HG02885 (cell line): ENCODE results near the gene WDR36.
A peak's percentile ranks its signal among the peaks of the same experiment; 100 is the strongest.

Experiments used
- ATAC-seq: cut with Tn5 transposase; IDR thresholded peaks from one replicate; pipeline ENCODE4 v1.9.1; 2021; ENCODE audit warnings: mild to moderate bottlenecking; ENCODE audit not compliant: unreplicated experiment, poor library complexity

WDR36 gene

DNA sequence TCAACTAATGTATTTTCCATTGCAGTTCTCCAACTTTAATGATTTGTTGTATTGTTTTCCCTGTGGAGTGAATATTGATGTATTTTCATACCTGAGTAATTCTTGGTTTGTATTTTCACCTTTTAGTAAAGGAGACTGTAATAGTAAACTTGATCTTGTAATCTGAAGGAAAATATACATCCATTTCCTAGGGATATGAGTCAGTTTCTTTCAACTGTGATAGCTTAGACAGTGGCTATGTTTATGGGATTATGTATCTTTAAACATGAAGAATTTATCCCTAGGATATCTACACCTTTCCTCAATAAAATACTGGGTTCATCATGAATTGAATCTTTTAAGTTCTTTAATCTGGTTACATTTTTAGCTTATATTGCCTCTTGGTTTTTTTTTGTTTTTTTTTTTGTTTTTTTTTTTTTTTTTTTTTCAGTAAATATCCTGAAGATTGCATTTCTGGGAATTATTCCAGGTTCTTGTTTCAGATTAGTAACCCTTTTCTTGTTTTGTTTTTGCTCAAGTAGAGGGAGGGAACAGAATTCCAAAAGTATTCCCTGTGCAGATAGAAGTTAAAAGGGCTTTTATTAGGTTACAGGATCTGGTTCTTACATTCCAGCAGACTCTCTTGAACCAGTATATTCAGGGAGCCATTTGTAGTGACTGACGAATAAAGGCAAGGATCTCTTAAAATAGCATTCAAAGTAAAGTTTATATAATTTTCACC lies 7.1 kb downstream of the WDR36 start:
- no peak for ATAC-seq

DNA sequence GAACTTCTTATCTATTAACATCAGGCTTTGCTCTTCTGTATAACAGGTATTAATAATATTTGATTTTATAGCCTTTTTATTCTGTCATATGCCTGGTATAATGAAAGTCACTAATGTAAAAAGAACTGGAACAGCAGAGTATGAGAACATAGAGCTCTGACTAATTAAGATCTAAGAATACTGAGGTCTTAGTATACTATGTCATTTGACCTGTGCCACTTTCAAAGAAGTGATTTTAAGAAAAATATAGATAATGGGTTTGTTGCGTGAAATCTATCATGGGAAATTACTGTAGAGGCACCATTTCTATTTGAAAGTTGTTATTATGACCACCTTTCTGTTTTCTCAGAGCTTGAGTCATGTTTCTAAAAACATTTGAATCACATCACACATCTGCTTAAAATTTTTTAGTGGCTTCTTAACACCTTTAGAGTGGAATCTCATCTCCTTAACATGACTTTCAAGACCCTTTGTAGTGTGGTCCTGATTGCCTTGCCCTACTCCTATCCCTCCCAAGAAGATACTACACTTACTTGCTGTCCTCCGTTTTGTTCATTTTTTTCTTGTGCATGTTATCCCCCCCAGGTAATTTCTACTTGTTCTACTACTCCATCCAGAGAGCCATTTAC lies 14.3 kb downstream of the WDR36 start:
- ATAC-seq = no peak

DNA sequence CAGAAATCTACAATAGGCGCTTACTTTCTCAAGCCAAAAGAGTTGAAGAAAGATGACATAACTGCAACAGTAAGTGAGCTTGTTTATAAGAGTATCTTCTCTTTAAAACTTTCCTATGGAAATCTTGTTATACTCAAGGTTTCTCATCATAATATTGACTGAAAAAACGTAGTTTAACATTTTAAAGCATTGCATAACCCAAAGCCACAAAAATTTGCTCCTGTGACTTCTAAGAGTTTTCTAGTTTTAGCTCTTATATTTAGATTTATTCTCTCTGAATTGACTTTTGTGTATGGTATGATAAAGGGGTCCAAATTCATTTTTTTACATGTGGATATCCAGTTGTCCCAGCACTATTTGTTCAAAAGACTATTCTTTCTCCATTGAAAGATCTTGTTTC lies 15.2 kb downstream of the WDR36 start:
- no peak for ATAC-seq

DNA sequence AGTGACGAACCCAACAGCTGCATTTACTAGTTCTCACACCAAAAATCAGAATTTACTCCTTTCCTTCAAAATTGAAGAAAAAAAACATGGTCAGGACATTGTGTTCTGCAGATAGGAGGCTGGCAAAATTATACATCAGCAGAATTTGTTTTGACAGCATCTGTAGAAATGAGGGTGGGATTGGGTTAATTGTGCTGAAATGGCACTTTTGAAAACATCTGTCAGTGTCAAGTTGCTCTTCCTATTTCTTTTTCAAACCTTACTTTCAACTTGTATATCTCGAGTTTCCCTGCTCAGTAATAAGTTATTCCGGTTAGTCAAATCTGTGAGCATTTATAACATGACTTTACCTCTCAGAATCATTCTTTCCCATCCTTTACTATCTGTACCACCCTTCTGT lies 19.8 kb downstream of the WDR36 start:
- ATAC-seq = no peak

DNA sequence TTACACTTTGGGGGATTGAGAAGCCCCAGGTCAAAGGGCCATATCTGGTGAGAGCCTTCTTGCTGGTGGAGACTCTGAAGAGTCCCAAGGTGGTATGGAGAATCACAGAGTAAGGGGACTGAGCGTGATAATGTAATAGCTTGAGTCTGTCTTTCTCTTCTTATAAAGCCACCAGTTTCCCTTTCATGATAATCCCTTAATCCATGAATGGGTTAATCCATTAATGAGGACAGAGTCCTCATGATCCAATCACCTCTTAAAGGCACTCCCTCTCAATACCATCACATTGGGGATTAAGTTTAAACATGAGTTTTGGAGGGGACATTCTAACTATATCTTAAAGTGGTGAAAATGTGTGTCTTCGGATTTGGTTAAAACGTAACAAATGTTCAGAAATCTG lies 21.5 kb downstream of the WDR36 start:
- no peak for ATAC-seq

DNA sequence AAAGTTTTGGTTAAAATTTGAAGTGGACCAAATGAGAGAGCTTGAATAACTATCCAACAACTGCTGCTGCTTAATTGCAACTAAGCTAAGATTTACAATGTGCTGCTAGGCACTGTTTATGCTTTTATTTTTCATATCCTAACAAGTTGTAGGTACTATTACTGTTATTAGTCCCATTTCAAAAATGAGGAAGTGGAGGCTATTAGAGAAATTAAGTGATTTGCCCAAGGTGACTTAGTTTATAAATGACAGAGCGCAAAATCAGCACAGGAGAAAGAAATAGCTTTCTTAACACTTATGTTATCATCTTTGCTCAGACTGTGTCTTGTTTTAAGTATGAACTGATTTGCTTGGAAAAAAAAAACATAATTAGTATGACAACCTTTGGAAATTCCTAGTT lies 23.1 kb downstream of the WDR36 start:
- ATAC-seq = no peak

DNA sequence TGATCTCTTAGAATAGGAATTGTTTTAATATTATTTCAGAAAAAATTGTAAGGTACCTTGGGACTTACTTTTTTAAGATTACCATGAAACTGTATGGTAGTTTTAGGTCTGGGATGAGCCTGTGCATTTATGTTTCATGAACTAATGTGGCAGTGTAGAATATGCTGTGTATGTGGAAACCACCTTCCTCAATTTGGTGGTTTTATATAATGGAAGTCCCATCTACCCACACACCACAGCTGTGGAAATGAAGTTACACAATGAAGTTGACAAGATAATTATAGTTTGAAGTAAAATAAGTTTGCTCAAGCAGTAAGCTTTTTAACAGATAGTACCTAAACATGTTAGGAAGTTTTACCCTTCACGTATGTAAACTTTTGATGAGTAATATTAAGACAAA lies 24.4 kb downstream of the WDR36 start:
- ATAC-seq = peak; percentile 47

DNA sequence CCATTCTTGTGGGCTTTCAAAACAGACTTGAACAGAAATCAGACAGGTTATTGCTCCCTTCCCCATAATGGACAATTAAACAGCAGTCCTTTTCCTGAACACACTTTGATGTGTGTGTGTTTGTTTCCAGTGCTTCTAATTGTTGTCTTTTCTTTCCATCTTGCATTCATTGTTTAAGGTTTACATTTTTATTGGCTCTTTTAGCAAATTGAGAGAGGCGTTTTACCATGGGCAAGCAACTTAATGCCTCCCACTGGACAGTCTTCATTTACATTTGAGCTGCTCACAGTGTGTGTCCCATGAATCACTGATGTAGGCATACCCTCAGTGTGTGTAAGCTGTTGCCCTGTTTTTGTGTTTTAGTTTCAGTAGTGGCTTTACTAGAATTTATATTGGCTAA lies 25.0 kb downstream of the WDR36 start:
- no peak for ATAC-seq

DNA sequence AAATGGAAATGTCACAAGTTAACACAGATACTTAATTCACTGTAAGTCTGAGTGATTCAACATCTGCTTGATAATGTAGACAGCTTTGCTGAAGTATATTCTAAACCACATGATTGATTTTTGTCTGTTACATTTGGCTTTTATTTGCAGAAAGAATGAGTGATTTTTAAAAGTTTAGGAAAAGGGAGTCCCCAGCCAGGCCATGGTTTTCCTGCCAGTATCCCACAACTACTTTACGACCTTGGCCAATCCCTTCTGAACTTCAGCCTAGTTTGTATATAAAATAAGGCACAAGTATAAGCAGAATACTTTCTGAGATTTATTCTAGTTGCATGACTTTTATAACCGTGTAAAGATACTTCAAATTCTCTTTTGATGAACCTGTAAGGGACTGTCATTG lies 27.1 kb downstream of the WDR36 start:
- ATAC-seq = no peak

DNA sequence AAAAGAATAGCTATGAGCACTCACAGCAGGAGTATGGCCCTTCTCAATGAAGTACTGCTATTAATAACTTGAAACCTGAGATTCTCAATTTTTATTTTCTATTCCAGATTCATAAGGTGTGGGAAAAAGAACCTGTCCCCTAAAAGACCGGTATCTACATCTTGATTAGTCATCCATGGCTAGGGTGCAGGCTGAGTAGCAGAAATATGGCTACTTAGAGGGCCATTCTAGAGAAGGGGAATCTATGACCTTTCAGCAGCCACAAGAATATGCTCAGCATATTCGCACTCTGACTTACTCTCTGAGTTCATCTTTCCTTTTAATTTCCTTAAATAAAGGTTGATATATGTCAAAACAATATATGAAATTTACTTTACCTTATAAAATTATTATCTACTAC lies 27.7 kb downstream of the WDR36 start:
- ATAC-seq = peak; percentile 44

DNA sequence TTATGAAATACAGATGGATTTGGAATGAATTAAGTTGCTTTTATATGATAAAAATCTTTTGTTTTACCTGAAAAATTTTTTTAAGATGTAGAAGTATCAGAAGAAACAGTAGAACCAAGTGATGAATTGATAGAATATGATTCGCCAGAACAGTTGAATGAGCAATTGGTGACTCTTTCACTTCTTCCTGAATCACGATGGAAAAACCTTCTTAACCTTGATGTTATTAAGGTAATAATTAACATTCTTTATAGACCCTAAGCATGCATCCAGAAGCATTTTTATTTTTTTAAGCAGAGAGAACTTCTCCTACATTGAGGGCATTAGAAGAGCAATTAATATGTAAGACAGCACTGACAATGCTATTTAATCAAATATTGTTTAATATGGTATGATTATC lies 28.8 kb downstream of the WDR36 start:
- no peak for ATAC-seq

DNA sequence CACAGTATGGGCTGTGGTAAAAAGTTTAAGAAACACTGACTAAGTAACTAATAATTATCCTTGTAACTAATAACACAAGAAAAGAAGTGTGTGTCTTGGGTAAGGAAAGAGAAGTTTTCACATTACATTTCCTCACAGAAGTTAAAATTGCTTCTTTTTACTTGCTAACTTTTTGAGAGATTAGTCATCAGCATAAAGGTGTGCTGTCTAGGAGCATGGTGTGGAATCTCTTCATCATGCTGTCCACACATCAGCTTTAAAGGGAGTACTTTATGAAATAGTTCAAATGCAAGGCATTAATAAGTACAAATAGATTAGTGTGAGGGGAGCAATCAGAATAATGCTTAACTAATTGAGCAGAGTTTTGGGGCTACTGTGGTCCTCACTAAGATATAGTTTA lies 29.8 kb downstream of the WDR36 start:
- no peak for ATAC-seq

DNA sequence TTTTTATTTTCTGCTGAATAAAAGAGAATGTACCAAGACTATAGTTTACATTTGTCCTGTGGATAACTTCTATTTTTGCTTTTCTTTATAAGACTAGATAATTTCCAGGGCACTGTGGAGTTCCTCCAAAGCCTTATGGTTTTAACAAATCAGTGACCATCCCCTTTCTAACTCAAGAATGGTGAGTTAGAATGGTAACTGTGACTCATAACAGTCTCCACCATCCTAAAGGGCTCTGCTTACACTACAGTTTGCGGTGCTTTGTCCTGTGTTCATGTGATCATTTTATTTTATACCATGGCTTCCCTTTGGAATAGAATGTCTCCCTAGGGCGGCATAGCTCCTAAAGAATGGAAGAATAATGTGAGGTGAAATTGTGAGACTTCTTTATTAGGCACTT lies 30.2 kb downstream of the WDR36 start:
- peak; percentile 73 for ATAC-seq

DNA sequence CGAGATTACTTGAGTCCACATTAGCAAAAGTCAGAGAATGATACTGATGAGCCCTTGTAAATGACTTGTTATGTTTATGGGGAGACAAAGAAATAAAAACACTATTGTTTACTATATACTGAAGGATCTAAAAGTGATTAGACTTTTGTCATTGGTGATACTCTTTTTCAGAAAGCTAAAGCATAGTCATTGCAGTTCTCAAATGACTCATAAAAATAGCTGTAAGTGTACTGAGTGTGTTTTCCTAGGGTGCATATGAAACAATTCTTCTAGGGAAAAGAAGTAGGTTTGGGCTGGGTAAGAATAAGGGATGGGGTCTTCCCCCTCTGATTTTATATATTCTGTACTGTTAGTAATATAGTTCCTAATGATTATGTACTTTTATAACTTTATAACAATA lies 32.6 kb downstream of the WDR36 start:
- no peak for ATAC-seq

DNA sequence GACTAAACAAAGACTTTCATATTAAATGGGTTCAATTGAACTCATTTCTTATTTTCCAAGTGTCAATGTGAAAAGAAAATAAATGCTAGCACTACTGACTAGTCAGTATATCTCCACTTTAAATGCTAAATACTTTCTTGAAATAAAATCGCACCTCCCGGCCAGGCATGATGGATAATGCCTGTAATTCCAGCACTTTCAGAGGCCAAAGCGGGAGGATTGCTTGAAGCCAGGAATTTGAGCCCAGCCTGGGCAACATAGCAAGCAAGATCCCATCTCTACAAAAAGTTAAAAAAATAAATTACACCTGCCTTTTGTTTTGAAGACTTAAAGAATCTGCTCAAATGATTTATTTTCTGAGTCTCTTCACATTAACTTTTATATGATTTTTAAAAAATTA lies 34.7 kb downstream of the WDR36 start:
- ATAC-seq = no peak

DNA sequence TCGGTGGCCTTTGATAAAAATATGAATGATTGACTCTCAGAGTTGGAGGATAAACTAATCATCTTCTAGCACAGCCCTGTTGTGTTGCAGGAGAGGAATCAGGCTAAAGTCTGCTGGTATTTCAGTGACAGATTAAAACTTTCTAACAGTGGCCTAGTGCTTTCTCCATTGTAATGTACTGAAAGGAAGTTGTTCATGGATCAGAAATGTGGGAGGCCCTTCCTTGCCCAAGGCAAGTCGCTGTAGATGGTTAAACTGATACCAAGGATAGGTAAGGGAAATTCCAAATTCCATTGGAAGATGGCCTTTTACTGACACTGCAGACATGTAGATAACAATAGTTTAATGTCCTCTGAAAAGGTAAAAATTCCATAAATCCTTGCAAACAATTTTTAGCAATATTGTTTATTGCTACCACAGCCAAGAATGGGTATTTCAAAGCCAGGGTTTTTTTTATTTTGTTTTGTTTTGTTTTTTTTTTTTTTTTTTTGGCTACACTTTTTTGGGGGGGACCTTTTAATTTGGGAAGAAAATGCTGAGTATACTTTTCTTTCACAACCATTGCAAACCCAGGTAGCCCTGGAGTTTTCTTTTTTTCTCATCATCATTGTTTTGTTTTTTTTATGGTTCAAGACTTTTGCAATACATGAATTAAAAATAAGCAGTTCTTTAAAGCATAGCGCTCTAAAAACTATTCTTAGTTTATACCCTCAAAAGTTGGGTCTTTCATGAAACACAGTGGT lies 35.5 kb downstream of the WDR36 start:
- no peak for ATAC-seq

DNA sequence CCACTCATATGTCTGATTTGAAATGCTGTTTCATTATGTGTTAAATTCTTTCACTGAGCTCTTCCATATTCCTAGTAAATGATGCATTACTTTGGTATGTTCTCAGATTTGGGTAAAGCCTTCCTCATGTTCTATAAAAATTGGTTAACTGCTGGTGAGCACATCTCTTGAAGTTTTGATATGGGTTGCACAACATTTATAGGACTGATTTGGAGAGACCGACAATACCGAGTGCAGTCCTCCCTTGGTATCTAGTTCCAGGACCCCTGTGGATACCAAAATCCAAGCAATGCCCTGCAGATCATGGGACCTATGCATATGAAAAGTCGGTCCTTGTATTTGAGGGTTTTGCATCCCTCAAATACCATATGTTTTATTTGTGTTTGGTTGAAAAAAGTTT lies 37.8 kb downstream of the WDR36 start:
- no peak for ATAC-seq

DNA sequence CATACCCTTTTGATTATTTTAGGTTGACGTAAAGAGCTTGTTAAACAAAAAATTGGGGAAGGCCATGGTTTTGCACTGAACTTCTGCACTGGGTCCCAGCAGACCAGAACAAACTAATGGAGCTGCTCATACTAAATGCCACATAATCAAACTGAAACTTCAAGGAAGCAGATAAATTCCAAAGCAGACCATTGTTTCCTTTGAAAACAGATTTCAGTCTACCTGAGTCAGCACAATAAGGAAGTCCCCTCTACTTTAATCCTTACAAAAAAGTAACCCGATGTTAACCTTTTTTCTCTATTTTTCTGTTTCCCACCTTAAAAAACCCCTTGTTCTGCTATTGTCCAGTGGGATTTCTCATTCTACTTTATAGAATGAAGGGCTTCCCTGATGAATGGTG lies 39.2 kb downstream of the WDR36 start:
- ATAC-seq = no peak

DNA sequence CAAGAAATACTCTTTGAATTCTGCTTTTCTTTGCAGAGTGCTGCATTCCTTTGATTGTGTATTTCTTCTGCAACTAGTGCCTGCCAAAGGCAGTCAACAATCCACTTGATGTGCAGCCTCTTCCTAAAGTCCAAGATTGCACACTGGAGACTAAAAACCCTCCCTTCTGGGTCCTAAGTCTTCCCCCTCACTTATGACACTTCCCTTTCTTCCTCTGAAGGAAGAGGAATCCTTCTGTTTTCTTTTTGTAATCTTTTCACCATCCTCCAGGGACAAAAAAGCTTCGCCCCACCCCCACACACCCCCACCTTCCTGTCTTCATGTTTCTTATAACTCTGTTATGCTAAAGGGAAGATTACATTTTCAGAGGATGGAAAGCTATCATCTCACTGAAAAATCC lies 39.9 kb downstream of the WDR36 start:
- no peak for ATAC-seq

DNA sequence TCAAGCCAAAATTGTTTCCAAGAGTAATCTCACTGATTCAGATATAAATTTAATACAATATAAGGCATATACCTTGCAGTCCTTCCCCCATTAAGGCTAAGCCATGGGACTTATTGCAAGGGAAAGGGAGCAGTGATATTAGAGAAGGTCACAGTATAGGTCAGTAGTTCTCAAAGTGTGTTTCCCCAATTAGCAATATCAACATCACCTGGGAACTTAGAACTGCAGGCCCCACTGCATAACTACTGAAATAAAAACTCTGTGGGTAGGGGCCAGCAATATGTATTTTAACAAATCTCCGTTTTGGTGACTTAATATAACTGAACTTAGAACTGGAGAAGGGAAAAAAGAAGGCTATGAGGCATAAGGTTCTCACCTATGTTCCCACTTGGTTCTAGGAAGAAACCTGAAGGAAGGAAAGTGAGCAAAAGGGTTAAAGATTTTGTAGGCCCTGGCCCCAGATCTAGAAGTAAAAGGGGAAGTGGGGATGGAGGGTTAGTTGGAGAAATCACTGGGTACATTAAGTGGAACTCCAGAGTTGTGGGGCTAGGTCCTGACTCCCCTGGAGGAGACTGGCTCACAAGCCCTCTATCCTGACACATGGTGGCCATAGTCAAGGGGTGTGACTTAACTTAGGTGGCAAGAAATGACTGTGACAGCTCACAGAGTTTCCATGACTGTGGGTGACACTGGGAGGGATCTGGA lies 40.7 kb downstream of the WDR36 start:
- peak; percentile 63 for ATAC-seq

DNA sequence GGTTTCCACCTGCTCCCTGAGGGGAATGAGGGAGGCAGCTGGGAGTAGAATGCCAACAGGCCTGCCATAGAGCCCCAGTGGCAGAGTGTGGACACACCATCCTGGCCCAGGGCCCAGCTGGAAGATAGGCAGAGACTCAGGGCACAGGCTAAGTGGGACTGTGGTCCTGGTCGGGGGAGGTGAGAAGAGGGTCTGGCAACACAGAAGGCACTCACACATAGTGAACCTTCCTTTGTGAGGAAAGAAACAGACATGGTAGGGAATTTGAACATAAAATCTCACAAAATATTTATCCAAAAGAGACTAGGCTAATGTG lies 41.2 kb downstream of the WDR36 start:
- no peak for ATAC-seq
